Ovary (tissue), 9 donors: Measurements from ENCODE around the gene MAPK13. TPM values are rescaled to one million over a fixed set of nuclear protein-coding genes. Genes with fewer than 3 reads are reported as not detected.
A peak's percentile ranks its signal among the peaks of the same experiment; 100 is the strongest.
"Not testable (repeated sequence)": the region's sequence is repeated elsewhere in the genome, so short reads cannot be mapped to it uniquely, and the experiment has no call there.

Experiments
- DNase-seq, 5 donors: peaks; one replicate each; pipeline ENCODE4 v3.0.0-alpha.2; 2019 to 2020
- H3K27ac ChIP-seq, 2 donors: fragments of 200-600 bp; one replicate each; pipeline versions ENCODE4 v1.5.1 to v1.8.0; 2019 to 2022
- H3K27me3 ChIP-seq: fragments of 200-600 bp; one replicate; pipeline ENCODE4 v1.8.0; 2022
- H3K36me3 ChIP-seq: fragments of 200-600 bp; sonication (generic); one replicate; pipeline ENCODE4 v1.5.1; 2019
- H3K4me1 ChIP-seq: one replicate; pipeline ENCODE4 v1.8.1; 2013; ENCODE audit warnings: mild to moderate bottlenecking, moderate library complexity; ENCODE audit not compliant: insufficient read depth
- H3K4me3 ChIP-seq: fragments of 200-600 bp; sonication (generic); one replicate; pipeline ENCODE4 v1.5.1; 2017
- H3K9me3 ChIP-seq, 2 donors: fragments of 200-600 bp in 1 of 2; sonication (generic) in 1 of 2; one replicate each; pipeline versions ENCODE4 v1.5.1 to v1.8.1; 2013 to 2019; ENCODE audit warnings: mild to moderate bottlenecking in 1 of 2, moderate library complexity in 1 of 2
- EP300 ChIP-seq: sonication (generic); formaldehyde crosslinking; IDR thresholded peaks from one replicate; pipeline ENCODE4 v1.6.1; 2017; ENCODE audit warnings: antibody characterized with exemption
- POLR2A ChIP-seq: fragments of 450-650 bp; IDR thresholded peaks from one replicate; pipeline ENCODE4 v1.6.1; 2017; ENCODE audit warnings: antibody characterized with exemption, mild to moderate bottlenecking, moderate library complexity
- WGBS, 3 donors: extraction: QIAGEN DNeasy Blood & Tissue Kit in 1 of 3; methylation state at CpG; one replicate each; pipeline versions ENCODE4 v1.1.5 to v1.1.7; 2013 to 2017; 5-methylcytosine and 5-hydroxymethylcytosine counted together
- intact Hi-C, 4 donors: fragments of 100-400 bp; cut with DNase I; formaldehyde crosslinking; loops; one replicate each; pipeline versions ENCODE4 v1.11.0 to v1.15.1; 2022 to 2023
- polyA plus RNA-seq, 2 donors: library from polyadenylated mRNA; stranded (reverse); fragments of 200-250 nt in 1 of 2; fragments of 350-450 nt in 1 of 2; fragmentation: Illumina TruSeq in 1 of 2; extraction: RNeasy Lipid Tissue Mini Kit (QIAGEN cat#74804) in 1 of 2; gene quantifications; one replicate each; pipeline ENCODE4 v1.2.3, GENCODE V29; 2013 to 2014
- total RNA-seq, 7 donors: library from RNA; depleted of rRNA in 2 of 7; stranded (reverse); fragments of >200 nt in 2 of 7; fragmentation: NEBNext Ultra II Directional in 3 of 7; extraction: Animal tissue kit (Norgen Biotek cat#: 25700) in 3 of 7; gene quantifications; one replicate each; pipeline versions ENCODE4 v1.1.0 to v1.2.4, GENCODE V29; 2016 to 2023
- TF ChIP-seq, protein P1 (sequence below), 3 donors: fragments of 450-650 bp in 2 of 3; fragments of 200-600 bp in 1 of 3; IDR thresholded peaks; one replicate each; pipeline versions ENCODE4 v1.5.1 to v1.8.0; 2016 to 2022; ENCODE audit warnings: antibody characterized with exemption in 3 of 3, mild to moderate bottlenecking in 1 of 3
- donor health status: DM: no; HTN: no; CAD: no; lungs with moderate emphysema.
- donor health status: DM: no; HTN: no; CAD: no.
- donor health status: Bipolar disorder and iron deficiency.
- donor health status: DM: yes; HTN: yes; CAD: no.
- donor health status: DM: no; HTN: no; CAD: no.
- donor health status: DM: yes; HTN: yes; CAD: no.

MAPK13 gene
- total and polyA plus RNA-seq, 9 donors = 3.3 to 15.6 (median 6.2) TPM

DNA sequence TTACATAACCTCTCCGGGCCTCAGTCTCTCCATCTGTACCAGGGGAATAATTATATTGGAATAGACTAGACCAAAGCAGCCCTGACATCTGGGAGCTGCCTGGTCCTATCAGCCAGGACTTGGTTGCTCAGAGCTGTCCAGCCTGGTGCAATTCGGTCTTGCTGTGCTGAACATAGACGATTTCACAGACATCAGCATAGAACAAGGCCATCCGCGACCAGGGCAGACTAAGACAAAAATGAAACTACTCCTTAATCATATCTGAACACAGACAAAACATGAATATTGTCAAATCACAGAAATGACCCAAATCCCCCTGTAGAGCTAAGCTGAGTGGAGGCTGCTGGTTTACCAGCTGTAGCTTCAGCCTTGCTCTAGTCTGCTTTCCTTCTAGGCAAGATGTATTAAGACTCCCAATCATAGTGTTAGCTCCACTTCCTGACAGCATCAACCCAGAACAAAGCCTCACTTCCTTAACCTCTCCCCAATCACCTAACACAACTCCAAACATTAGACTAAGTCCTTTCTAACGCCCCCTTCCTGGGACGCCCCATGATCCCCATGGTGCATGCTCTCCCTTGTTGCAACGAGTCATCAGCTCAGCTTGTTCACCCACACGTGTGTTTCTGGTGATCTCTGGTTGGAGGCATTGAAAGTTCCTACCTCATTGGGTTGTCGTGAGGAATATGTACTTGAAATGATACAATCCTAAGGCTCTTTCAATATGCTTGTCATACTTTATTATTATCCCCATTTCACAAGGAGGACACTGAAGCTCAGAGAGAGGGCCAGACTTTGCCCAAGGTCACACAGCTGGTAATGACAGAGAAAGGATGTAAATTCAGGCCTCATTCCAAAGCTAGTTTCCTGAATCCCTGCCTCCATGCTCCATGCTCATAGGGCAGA, 3.5 kb upstream of the MAPK13 start:
- 57 to 63% (median 58%) methylated on average over 10 of the region's 10 CpGs for WGBS, 3 donors
- peaks cover 10% of the 10 kb centered on the region for H3K4me1 ChIP-seq

DNA sequence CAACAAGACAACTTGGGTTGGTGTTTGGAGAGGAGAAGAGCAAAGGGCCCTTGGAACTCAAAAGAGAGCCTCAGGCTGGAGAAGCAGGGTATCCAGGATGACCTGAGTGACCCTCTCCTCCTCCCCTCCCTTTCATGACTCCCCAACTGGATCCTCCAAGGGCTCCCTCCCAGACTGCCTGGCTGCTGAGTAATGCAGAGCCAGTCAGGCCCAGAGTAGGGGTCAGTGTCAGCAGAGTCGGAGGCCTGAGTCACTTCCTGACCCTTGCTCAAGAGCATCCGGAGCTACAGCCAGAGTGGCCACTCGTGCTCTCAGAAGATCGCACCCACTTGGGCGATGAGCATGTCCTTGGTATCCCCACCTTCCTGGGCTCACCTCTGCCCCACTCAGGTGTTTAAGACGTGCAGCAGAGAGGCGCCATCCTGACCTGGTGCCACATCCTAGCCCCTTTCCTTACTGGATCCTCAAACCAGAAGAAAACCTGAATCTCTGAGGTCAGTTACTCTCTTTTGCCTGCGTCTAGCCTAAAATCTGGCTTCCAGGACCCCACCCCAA, 2.8 kb upstream of the MAPK13 start:
- Histone ChIP-seq H3K4me3 (no peak overlapping the region), H3K36me3 (no peaks in the 10 kb centered on the region), H3K4me1 (peaks cover 14% of the 10 kb centered on the region), H3K9me3 (no peaks in the 10 kb centered on the region), H3K27ac (no peak overlapping the region), H3K27me3 (no peaks in the 10 kb centered on the region)
- WGBS, 3 donors = 79 to 86% (median 86%) methylated on average over 8 of the region's 8 CpGs
- DNase-seq = no peak
- TF ChIP-seq, protein P1, sequence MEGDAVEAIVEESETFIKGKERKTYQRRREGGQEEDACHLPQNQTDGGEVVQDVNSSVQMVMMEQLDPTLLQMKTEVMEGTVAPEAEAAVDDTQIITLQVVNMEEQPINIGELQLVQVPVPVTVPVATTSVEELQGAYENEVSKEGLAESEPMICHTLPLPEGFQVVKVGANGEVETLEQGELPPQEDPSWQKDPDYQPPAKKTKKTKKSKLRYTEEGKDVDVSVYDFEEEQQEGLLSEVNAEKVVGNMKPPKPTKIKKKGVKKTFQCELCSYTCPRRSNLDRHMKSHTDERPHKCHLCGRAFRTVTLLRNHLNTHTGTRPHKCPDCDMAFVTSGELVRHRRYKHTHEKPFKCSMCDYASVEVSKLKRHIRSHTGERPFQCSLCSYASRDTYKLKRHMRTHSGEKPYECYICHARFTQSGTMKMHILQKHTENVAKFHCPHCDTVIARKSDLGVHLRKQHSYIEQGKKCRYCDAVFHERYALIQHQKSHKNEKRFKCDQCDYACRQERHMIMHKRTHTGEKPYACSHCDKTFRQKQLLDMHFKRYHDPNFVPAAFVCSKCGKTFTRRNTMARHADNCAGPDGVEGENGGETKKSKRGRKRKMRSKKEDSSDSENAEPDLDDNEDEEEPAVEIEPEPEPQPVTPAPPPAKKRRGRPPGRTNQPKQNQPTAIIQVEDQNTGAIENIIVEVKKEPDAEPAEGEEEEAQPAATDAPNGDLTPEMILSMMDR (IDR thresholded peaks at IDR 0.05) = no peak
- no peak for TF ChIP-seq EP300
- TF ChIP-seq POLR2A = no peak
- intact Hi-C loops = loop anchor here in 1 of 4 donors (5.0 kb wide), 1 partner anchor 230 kb away; no protein-coding TSS in a partner anchor

More for the DNA sequence above, 3.5 kb upstream of the MAPK13 start:
- TF ChIP-seq, protein P1 (IDR thresholded peaks at IDR 0.05) = no peak
- TF ChIP-seq EP300 = no peak
- TF ChIP-seq POLR2A = no peak
- no peaks in the 10 kb centered on the region for H3K27me3 ChIP-seq
- H3K36me3 ChIP-seq = no peaks in the 10 kb centered on the region
- H3K9me3 ChIP-seq = no peaks in the 10 kb centered on the region
- intact Hi-C loops = loop anchor here in 1 of 4 donors (5.0 kb wide), 1 partner anchor 230 kb away; no protein-coding TSS in a partner anchor
- H3K4me3 ChIP-seq = no peak overlapping the region
- no peak for DNase-seq
- no peak overlapping the region for H3K27ac ChIP-seq

DNA sequence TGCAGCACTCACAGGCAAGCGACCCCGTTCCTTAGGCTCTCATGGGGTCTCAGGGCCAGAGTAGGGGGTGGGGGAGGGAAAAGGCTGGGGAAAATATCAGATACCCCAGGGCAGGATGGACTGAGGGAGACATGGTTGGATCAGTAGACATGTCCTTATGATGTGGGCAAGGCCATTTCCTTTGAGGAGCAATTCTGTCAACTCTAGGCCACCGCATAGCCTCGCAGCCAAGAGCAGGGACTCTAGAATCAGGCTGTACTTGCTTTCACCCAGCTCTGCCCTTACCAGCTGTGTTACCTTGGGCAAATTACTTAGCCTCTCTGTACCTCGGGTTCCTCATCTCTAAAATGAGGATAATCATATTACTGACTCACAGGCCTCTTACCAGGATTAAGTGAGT, 2.2 kb upstream of the MAPK13 start:
- DNase-seq = no peak
- Histone ChIP-seq H3K27ac (no peak overlapping the region), H3K4me1 (peaks cover 14% of the 10 kb centered on the region), H3K4me3 (no peak overlapping the region), H3K27me3 (no peaks in the 10 kb centered on the region), H3K36me3 (no peaks in the 10 kb centered on the region), H3K9me3 (no peaks in the 10 kb centered on the region)
- 88 to 95% (median 94%) methylated on average over 5 of the region's 5 CpGs for WGBS, 3 donors
- TF ChIP-seq EP300 (no peak), POLR2A (no peak)
- TF ChIP-seq, protein P1 (IDR thresholded peaks at IDR 0.05) = no peak
- intact Hi-C loops = loop anchor here in 1 of 4 donors (5.0 kb wide), 1 partner anchor 229 kb away; no protein-coding TSS in a partner anchor

DNA sequence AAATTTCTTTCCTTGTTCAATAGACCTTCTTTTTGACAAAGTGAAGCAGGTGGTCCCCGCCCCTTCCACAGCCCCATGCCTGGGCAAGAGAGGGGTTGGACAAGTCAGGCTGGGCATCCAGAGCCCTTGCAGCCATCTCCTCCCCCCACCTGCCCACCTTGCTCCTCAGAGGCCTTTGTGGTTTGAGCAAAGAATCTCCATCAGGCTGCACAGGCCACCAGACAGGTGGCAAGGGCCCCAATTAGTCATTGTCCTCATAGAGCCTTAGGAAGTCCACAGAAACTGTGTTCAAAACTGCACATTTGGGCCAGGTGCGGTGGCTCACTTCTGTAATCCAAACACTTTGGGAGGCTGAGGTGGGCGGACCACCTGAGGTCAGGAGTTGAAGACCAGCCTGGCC, 1.5 kb upstream of the MAPK13 start:
- Histone ChIP-seq H3K36me3 (no peaks in the 10 kb centered on the region), H3K9me3 (no peaks in the 10 kb centered on the region), H3K27me3 (no peaks in the 10 kb centered on the region), H3K27ac (no peak overlapping the region), H3K4me1 (peaks cover 14% of the 10 kb centered on the region), H3K4me3 (no peak overlapping the region)
- intact Hi-C loops = loop anchor here in 1 of 4 donors (5.0 kb wide), 1 partner anchor 229 kb away; no protein-coding TSS in a partner anchor
- DNase-seq = peak in 1 of 5 donors; percentile 6
- TF ChIP-seq, protein P1 (IDR thresholded peaks at IDR 0.05) = no peak
- TF ChIP-seq EP300 = no peak
- no peak for TF ChIP-seq POLR2A
- 93 to 100% (median 98%) methylated on average over 3 of the region's 3 CpGs for WGBS, 3 donors

DNA sequence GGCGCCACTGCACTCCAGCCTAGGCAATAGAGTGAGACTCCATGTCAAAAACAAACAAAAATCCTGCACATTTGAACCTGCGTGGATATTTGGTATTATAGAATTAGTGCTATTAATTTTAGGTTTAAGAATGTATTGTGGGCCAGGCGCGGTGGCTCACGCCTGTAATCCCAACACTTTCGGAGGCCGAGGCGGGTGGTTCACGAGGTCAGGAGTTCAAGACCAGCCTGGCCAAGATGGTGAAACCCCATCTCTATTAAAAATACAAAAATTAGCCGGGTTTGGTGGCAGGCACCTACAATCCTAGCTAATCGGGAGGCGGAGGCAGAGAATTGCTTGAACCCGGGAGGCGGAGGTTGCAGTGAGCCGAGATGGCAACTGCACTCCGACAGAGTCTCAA, 979 bp upstream of the MAPK13 start:
- WGBS, 3 donors = 91 to 95% (median 94%) methylated on average over 16 of the region's 16 CpGs

More for the DNA sequence above, 979 bp upstream of the MAPK13 start:
- not testable (repeated sequence) for H3K4me3 ChIP-seq, H3K36me3 ChIP-seq, H3K9me3 ChIP-seq, H3K27ac ChIP-seq, H3K27me3 ChIP-seq
- peak in 1 of 5 donors; percentile 11 for DNase-seq
- peaks cover 14% of the 10 kb centered on the region for H3K4me1 ChIP-seq
- intact Hi-C loops = loop anchor here in 1 of 4 donors (5.0 kb wide), 1 partner anchor 228 kb away; no protein-coding TSS in a partner anchor
